Skeletal muscle tissue (tissue), 4 donors: ENCODE data around the gene EHMT1. TPM values are rescaled to one million over a fixed set of nuclear protein-coding genes. Genes with fewer than 3 reads are reported as not detected.

Source experiments
- H3K27ac ChIP-seq: one replicate; pipeline ENCODE4 v1.7.0; 2013; ENCODE audit warnings: mild to moderate bottlenecking, low read depth, low read length, inconsistent platforms
- H3K27me3 ChIP-seq, 3 donors: one replicate each; pipeline ENCODE4 v1.7.0; 2013; ENCODE audit warnings: low read length in 3 of 3; ENCODE audit not compliant: control insufficient read depth in 3 of 3, insufficient read depth in 3 of 3
- H3K36me3 ChIP-seq, 3 donors: one replicate each; pipeline ENCODE4 v1.7.0; 2013; ENCODE audit warnings: low read length in 3 of 3; ENCODE audit not compliant: control insufficient read depth in 3 of 3, insufficient read depth in 3 of 3
- H3K4me1 ChIP-seq, 3 donors: one replicate each; pipeline ENCODE4 v1.7.0; 2013; ENCODE audit warnings: low read length in 3 of 3, mild to moderate bottlenecking in 3 of 3; ENCODE audit not compliant: control insufficient read depth in 3 of 3, insufficient read depth in 3 of 3
- H3K4me3 ChIP-seq, 3 donors: one replicate each; pipeline ENCODE4 v1.7.0; 2013; ENCODE audit warnings: low read length in 3 of 3
- H3K9ac ChIP-seq, 3 donors: one replicate each; pipeline ENCODE4 v1.7.0; 2013; ENCODE audit warnings: low read length in 3 of 3, mild to moderate bottlenecking in 3 of 3, moderate library complexity in 2 of 3, low read depth in 1 of 3
- H3K9me3 ChIP-seq, 3 donors: one replicate each; pipeline ENCODE4 v1.7.0; 2013; ENCODE audit warnings: low read length in 3 of 3; ENCODE audit not compliant: control insufficient read depth in 3 of 3
- total RNA-seq: library from RNA; depleted of rRNA; stranded (reverse); fragments of >200 nt; gene quantifications from one replicate; pipeline ENCODE4 v1.2.3, GENCODE V29; 2014
- donor health status: Osteomylitis.

The EHMT1 gene
- total RNA-seq, 1 donor from 2014 or later: 43.3 TPM

- Histone ChIP-seq H3K27me3 (no peaks in the 10 kb centered on the region), H3K27ac (no peak overlapping the region), H3K9me3 (no peaks in the 10 kb centered on the region), H3K9ac (peak overlapping the region in 1 of 3 donors; percentile 33), H3K36me3 (no peaks in the 10 kb centered on the region), H3K4me1 (peaks cover 26 to 38% (median 35%) of the 10 kb centered on the region in 3 donors), H3K4me3 (no peak overlapping the region)
Measured at GRCh38 chr9:137674976-137675320, 56.1 kb downstream of the EHMT1 start.

- H3K27me3 ChIP-seq: no peaks in the 10 kb centered on the region
- H3K27ac ChIP-seq: no peak overlapping the region
- no peak overlapping the region for H3K4me3 ChIP-seq
- H3K36me3 ChIP-seq: no peaks in the 10 kb centered on the region
- peaks cover 15 to 32% (median 22%) of the 10 kb centered on the region in 3 donors for H3K4me1 ChIP-seq
- H3K9me3 ChIP-seq: no peaks in the 10 kb centered on the region
- no peak overlapping the region for H3K9ac ChIP-seq
Measured at GRCh38 chr9:137676998-137677397, 58.2 kb downstream of the EHMT1 start.

GRCh38 chr9:137678202-137678601 lies 59.4 kb downstream of the EHMT1 start:
- Histone ChIP-seq H3K4me3 (no peak overlapping the region), H3K27me3 (no peaks in the 10 kb centered on the region), H3K27ac (no peak overlapping the region), H3K9ac (no peak overlapping the region), H3K36me3 (no peaks in the 10 kb centered on the region), H3K4me1 (peaks cover 13 to 29% (median 21%) of the 10 kb centered on the region in 3 donors), H3K9me3 (no peaks in the 10 kb centered on the region)

GRCh38 chr9:137679249-137679648 lies 60.4 kb downstream of the EHMT1 start:
- no peak overlapping the region for H3K27ac ChIP-seq
- no peak overlapping the region for H3K4me3 ChIP-seq
- H3K9me3 ChIP-seq: no peaks in the 10 kb centered on the region
- peaks cover 4 to 18% (median 11%) of the 10 kb centered on the region in 3 donors for H3K4me1 ChIP-seq
- H3K36me3 ChIP-seq: no peaks in the 10 kb centered on the region
- H3K27me3 ChIP-seq: no peaks in the 10 kb centered on the region
- H3K9ac ChIP-seq: no peak overlapping the region

GRCh38 chr9:137679695-137680305 lies 61.0 kb downstream of the EHMT1 start:
- Histone ChIP-seq H3K4me1 (peaks cover 0 to 13% (median 5%) of the 10 kb centered on the region in 3 donors), H3K9ac (no peak overlapping the region), H3K27ac (no peak overlapping the region), H3K36me3 (no peaks in the 10 kb centered on the region), H3K4me3 (no peak overlapping the region), H3K9me3 (no peaks in the 10 kb centered on the region), H3K27me3 (no peaks in the 10 kb centered on the region)

GRCh38 chr9:137680444-137681358 lies 61.9 kb downstream of the EHMT1 start:
- Histone ChIP-seq H3K9ac (no peak overlapping the region), H3K4me3 (no peak overlapping the region), H3K27ac (no peak overlapping the region), H3K36me3 (no peaks in the 10 kb centered on the region), H3K9me3 (no peaks in the 10 kb centered on the region), H3K27me3 (no peaks in the 10 kb centered on the region), H3K4me1 (peaks cover 0 to 13% (median 3%) of the 10 kb centered on the region in 3 donors)

- Histone ChIP-seq H3K4me1 (peaks cover 0 to 13% (median 3%) of the 10 kb centered on the region in 3 donors), H3K4me3 (no peak overlapping the region), H3K27me3 (no peaks in the 10 kb centered on the region), H3K36me3 (no peaks in the 10 kb centered on the region), H3K9me3 (no peaks in the 10 kb centered on the region), H3K9ac (no peak overlapping the region), H3K27ac (no peak overlapping the region)
Measured at GRCh38 chr9:137682428-137683105, 63.8 kb downstream of the EHMT1 start.

GRCh38 chr9:137683262-137683864 lies 64.6 kb downstream of the EHMT1 start:
- peaks cover 0 to 13% (median 3%) of the 10 kb centered on the region in 3 donors for H3K4me1 ChIP-seq
- no peak overlapping the region for H3K4me3 ChIP-seq
- no peaks in the 10 kb centered on the region for H3K27me3 ChIP-seq
- no peaks in the 10 kb centered on the region for H3K9me3 ChIP-seq
- H3K36me3 ChIP-seq: no peaks in the 10 kb centered on the region
- no peak overlapping the region for H3K27ac ChIP-seq
- no peak overlapping the region for H3K9ac ChIP-seq

- Histone ChIP-seq H3K27ac (no peak overlapping the region), H3K9me3 (no peaks in the 10 kb centered on the region), H3K9ac (no peak overlapping the region), H3K27me3 (no peaks in the 10 kb centered on the region), H3K4me1 (peaks cover 0 to 17% (median 7%) of the 10 kb centered on the region in 3 donors), H3K36me3 (no peaks in the 10 kb centered on the region), H3K4me3 (no peak overlapping the region)
Measured at GRCh38 chr9:137685035-137685740, 66.4 kb downstream of the EHMT1 start.
